HG03439 (cell line): ENCODE results near the gene KCNIP1.

ENCODE experiments used
- ATAC-seq: cut with Tn5 transposase; IDR thresholded peaks from one replicate; pipeline ENCODE4 v1.9.1; 2021; ENCODE audit warnings: mild to moderate bottlenecking, moderate library complexity; ENCODE audit not compliant: unreplicated experiment

Gene KCNIP1

DNA sequence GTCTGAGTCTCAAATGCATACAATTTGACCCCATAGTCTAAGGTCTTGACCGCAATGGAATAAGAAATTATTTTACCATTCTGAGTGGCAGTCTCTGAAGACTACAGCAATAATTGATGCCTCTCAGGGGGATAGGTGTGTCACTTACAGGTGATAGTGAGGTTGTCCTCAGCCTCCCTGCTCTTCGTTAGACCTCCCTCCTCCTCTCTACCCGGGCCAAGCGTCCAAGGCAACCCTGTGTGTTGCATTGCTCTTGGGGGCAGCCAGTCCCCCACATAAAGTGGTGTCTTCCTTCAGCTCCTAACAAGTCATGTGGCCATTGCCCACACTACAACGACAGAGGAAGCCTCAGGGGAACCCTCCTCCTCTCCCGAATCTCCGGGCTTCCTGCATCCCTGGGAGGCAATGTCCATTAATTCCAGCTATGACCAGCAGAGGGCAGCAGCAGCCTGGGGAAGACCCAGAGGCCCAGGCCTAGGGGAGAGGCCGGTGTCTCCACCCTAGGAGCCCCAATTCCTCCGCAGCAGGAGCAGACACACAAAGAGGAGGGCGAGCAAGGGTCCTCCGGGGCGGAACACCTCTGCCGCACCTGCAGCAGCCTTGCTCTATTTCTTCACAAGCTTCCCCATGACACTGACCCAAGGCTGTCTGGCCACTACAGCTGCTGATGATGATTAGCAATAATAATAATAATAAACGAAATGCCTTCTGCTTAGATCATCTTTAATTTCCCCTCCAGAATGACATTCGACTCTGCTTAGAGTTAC, 134.8 kb downstream of the KCNIP1 start:
- peak; percentile 56 for ATAC-seq

- no peak for ATAC-seq
These were observed 135.6 kb downstream of the KCNIP1 start for GRCh38 chr5:170639221-170639925.

GRCh38 chr5:170640731-170641588, 137.1 kb downstream of the KCNIP1 start:
- ATAC-seq = no peak

DNA sequence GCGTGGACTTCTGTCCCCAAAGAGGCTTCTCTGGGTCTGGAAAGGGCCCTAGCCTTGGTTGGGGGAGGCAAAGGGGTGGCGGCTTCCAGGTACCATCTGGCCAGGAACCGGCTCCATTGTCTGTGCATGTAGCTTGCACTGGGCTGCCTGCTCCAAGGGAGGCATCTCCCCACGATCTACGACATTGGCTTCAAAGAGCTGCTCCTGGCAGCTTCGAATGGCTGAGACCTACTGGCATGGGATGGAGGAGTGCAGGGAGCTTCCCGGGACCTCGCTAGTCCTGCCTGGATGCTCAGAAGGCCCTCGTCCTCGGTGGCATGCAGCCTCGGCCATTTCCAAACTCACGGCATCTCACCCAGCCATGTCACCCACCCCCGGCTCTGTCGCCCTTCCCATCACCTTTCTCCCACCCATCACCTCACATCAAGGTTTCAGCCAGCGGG, 137.8 kb downstream of the KCNIP1 start:
- no peak for ATAC-seq

DNA sequence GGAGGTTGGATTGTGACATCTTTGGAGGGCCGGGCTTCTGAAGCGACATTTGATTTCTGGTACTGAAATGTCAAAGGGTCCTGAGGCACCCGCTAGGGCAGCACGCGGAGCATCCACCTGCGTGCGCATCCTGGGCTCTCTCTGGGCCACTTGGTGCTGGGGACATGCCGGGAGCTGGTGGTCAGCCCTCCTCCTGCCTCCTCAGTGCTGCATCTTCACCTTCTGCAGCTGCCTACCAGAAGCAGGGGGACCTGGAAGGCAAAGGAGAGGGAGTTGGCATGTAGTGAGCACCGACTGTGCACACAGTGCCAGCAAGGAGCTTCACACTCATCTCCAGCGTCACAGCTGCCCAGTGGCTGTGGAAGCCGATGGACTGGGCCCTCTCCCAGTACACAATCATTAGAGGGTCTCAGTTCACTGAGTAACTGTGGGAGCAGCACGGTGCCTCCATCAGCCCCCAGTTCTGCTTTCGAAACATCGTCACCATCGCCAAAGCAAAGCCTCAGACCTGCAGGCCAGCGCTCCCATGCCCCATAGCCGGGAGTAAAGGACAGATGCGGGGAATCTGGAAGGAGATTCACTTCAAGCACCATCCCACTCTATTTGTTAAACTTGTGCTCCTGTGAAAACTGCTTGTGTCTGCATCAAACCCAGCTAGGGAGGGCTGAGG, 138.4 kb downstream of the KCNIP1 start:
- no peak for ATAC-seq

DNA sequence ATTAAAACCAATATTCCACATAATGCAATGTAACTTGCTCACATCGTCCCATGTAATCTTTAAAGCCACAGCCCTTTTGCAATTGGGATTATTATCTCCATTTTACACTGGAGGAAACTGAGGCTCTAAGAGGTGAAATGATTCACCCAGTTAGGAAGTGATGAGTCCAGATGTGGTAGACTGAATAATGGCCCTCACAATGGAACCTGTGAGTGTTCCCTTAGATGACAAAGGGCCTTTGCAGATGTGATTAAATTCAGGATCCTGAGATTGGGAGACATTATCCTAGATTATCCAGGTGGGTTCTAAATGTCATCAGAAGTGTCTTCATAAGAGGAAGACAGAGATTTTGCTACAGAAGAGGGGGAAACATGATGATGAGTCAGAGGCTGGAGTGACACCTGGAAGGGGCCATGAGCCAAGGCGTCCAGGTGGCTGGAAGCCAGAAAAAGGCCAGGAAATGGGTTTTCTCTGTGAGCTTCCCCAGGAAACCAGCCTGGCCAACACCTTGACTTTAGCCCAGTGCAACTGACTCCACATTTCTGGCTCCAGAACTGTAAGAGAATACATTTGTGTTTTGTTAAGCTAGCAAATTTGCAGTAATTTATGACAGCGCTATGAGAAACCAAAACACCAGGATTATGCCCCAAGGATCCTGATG, 139.1 kb downstream of the KCNIP1 start:
- no peak for ATAC-seq

DNA sequence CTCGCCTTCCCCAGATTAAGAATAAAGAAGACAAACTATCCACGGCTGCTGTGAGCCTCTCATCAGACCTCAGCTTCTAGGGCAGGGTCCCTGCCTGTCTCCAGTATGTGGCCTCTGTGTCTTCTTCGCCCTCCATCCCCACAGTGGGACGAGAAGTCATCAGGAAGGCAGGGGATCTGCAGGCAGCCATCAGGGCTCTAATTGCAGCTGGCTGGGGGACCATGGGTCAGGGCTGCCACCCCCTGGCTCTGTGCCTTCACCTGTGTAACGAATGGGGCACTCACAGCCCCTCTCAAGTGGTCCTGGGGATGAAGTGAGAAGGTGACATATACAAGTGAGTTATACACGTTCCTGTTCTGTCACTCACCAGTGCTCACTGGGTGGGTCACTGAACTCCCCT, 139.8 kb downstream of the KCNIP1 start:
- ATAC-seq = no peak

DNA sequence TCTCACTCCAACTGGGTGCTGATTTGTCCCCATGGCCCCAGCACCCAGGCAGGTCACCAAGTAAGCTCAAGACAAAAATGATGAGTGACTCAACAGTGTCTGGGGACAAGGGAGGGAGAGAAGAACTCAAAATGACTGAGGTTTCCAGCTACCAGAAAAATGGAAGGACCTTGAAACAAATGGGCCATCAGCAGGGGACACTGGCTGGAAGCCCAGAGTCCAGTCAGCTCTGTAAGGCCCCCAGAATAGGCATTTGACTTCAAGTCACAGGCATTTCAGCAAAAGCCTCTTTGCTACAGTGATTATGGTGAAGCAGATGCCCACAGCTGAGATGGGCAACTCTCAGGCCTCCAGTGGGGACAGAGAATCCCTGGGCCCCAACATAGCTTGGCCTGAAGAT, 140.7 kb downstream of the KCNIP1 start:
- no peak for ATAC-seq

- ATAC-seq = no peak
These were observed 144.7 kb downstream of the KCNIP1 start for GRCh38 chr5:170648541-170648940.

DNA sequence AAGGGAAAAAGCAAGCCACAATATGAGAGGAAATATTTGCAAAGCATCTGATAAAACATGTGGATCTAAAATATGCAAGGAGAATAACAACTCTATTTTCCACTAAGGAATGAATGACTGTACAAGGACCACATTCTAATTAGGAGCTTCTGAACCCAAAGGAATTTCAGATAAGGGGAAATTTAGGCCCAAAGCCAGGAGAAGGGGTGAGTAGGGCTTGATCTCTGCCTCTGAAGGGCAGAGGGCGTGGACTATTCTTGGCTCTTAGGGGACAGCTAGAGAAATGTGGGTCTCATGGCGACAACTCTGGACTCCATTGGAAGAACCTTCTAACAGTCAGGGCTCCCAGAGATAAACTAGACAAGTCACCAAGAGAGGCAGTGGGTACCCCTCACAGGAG, 147.0 kb downstream of the KCNIP1 start:
- no peak for ATAC-seq

- ATAC-seq = no peak
These were observed 147.9 kb downstream of the KCNIP1 start for GRCh38 chr5:170651604-170652277.

DNA sequence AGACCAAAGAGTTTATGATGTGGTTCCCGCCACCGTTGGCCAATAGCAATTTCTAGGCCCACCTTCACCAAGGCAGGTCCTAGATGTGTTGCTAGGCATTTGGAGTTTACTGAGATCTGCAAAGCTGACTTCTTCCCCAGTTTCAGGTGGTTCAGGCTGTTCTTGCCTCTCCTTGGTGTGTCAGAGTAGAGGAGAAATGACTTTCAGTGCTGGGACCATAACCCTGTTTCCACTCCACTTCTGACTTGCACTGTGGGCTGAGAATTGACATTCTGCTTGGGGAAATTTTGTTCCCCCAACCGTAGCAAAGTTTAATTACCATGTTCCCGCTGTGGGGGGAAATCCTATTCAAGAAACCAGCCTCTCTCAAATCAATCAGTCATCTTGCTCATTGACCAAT, 151.7 kb downstream of the KCNIP1 start:
- ATAC-seq = no peak

- no peak for ATAC-seq
These were observed 152.1 kb downstream of the KCNIP1 start for GRCh38 chr5:170655920-170656319.

DNA sequence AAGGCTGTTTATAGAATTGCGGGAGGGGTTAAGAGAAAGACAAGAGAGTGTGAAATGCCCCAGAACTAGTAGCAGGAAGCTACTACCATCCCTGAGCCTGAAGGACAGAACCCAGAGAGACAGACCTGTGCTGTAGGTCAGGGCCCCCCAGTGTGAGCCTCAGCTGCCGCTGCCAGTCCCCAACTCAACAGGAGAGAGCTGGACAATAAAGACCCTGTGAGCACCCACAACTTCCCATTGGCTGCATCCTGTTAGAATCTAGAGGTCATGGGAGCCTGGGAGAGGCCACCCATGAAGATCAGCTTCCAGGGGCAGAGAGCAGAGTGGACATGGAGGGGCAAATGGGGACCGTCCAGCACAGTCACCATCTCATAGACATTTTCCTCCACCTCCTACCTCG, 152.5 kb downstream of the KCNIP1 start:
- no peak for ATAC-seq

DNA sequence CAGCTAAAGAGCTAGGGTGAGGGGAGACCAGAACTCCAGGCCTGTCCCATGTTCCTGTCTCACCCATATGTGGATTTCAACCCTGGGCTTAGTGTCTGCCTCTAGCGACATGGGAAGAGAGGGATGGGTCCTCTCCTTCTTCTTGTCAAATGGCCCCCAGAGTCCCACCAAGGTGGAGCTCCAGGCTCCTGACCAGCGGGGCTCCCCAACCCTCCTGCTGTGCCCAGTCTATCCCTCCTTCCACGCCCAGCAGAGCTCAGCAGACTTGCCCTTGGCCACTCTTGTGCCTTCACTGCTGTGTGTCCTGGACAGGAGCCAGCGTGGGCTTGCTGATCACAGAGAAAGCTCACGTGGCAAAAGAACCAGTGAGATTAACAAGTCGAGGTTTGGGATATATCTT, 156.7 kb downstream of the KCNIP1 start:
- no peak for ATAC-seq

DNA sequence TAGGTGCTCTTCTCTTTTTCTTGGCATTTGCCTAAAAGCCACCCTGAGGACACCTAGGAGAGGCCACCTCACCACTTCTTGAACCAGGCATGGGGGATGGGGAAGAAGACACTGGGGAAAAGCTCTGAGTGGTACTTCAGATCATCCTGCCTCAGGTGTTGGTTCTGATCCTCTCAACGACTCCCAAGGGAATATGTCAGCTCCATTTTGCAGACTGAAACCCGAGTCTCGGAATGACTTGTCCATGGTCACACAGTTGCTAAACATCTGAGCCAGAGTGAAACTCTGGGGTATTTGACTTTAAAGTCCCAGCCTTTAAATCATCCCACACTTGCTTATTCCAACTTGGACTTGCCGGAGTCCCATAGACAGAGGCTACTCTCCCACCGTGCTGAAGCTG, 159.1 kb downstream of the KCNIP1 start:
- no peak for ATAC-seq

- ATAC-seq = no peak
These were observed 175.0 kb downstream of the KCNIP1 start for GRCh38 chr5:170678811-170679210.

- ATAC-seq = no peak
These were observed 177.2 kb downstream of the KCNIP1 start for GRCh38 chr5:170681013-170681433.

DNA sequence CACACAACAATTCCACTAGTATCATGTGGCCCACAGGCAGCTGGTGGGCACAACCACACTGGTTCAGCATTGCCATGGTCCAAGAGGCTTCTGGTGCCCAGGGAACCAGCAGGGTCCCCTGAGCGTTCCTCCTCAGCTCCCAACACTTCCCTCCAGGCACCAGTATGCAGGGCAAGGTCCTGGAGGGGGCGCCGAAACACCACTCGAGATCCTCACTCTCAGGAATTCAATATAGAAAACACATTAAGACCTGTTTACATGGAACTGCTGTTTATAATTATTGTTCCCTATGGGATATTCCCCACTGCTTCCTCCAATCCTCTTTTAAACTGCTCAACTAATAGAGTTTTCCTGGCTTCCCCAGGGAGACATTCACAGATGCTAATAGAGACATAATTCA, 187.8 kb downstream of the KCNIP1 start:
- ATAC-seq = no peak

DNA sequence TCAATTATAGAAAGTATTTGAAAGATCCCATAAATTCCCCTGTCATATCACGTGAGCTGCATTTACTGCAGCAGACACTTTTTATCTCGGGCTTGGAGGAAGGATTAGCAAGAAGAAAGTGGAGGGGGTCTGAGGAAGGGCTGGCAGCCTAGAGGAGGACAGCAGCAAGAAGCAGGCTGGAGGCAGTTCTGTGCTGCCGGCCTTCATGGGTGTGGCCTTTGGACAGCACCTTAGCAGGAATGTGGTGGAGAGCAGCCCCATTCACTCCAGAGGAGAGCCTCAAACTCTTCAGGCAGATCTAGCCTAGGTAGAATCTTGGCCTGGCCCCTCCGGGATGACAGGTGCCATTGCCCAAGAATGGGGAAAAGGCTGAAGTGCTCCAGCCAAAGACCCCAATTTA, 189.9 kb downstream of the KCNIP1 start:
- no peak for ATAC-seq
